ENCODE data around the gene ALPK3.

The ALPK3 gene

DNA sequence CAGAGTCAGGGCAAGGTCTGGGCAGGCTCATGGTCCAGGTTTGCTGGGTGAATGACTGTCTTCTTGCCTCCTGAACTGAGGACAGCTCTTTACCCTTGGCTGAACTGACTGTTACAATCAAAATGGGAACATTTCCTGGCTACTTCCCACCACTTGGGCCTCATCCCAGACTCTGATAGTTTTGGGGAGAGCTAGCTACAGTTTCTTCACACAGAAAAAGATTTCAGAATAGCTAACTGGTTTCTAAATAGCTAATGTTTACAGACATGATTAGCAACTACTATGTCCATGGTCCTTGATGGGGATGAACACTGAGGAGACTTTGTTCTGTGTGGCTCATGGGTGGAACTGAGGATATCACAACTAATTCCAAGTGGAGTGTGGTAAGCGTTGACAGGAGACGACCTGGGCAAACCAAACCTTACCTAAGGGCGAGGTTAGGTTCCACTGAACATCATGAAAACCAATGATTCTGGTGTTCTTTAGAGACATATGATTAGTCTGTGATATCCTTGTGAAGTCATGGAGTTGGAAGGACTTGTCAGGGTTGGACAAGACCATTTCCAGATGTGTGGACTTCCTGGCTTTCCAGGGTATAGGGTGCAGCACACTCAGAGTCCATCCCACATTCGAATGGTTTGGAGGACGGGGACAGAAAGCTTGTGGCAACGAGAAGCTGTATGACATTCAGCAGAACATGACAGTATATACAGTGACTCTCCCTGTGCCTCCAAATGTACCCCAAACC is 7.3 kb downstream of the ALPK3 start:
- DNase-seq (ENCODE audit: low read depth) = no peak

DNA sequence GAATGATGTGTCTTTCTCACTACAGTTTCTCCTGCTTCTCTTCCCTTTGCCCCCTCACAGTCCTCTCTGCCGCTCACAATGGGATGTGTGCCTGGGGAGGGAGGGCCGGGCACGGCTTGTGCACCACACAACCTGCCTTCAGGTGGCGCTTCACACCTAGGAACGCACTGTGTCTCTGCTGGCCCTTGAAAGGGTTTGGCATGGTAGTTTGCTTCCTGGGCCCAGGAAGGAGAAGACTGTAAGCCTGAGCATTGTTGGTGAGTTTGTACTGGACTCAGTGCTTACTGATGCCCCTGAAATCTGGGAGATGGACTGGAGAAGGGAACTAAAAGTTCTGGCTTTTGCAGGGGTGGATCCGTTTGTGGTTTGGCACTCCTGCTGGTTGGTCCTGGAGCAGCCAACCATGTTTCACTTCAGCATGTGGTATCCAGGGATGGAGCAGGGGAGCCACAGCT is 9.2 kb downstream of the ALPK3 start:
- no peak for DNase-seq (ENCODE audit: low read depth)

DNA sequence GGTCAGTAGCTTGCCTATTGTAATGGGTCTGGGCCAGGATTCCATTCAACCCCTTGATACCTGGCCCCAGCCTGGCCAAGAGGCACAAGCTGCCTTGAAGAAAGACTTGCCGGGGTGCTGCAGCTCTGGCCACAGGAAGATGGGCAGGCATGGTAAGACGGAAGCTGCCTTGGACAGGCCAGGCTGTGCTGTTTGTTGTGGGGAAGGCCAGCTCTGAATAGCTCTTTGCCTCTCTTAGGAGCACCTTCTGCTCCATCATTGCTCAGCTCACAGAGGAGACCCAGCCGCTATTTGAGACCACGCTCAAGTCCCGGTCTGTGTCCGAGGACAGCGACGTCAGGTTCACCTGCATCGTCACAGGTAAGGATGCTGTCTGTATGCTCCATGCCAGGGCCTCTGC is 10.1 kb downstream of the ALPK3 start:
- no peak for DNase-seq (ENCODE audit: low read depth)

GRCh38 chr15:84828086-84828908 is 11.1 kb downstream of the ALPK3 start:
- no peak for DNase-seq (ENCODE audit: low read depth)

DNA sequence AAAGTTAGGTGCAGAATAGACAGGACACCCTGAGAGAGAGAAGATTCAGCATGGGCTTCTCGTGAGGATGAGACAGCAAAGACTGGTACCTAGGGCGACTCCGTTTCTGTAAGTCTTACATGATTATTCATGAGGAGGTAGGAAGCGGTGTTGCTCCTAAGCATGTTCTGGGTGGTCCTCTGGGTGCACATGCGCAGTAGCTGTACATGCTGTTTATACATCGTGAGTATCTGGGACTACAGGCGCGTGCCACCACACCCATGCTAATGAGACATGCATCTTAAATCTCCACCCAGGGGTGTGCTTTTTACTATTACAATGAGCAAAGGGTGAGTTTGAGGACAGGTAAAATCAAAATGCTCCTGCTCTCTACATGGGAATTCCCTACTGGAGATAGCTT is 12.3 kb downstream of the ALPK3 start:
- no peak for DNase-seq (ENCODE audit: low read depth)

DNA sequence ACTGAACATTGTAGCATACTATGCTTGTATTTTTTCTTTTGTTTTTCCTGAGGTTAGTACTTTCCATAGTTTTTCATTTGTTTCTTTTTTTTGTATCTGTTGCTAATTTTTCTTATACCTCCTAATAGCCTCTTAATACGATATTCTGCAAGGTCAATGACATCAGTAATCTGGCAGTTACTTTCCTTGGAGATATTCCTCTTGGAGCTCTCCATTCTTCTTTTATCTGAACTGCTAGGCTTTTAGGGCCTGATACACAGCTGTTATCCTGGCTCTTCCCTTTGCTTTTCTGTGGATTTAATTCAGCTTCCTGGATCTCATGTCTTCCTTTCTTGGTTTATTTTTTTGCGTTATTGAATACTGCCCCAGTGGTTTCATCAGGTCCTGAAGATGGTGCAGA is 12.9 kb downstream of the ALPK3 start:
- no peak for DNase-seq (ENCODE audit: low read depth)

DNA sequence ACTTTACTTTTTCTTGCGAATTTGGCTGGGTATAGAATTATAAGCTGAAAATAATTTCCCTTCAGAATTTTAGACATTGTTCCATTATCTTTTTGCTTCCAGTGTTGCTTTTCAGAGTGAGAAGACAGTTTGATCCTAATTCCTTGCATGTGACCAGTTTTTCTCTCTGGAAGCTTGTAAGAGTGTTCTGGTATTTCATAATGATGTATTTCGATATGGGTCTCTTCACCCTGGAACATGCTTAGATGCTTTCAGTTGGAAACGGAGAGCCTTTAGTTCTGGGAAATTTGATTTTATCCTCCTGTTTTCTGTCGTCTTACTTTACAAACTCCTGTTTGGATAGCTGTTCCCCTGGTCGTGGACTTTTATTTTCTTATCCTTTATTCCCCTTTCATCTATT is 13.9 kb downstream of the ALPK3 start:
- DNase-seq (ENCODE audit: low read depth) = no peak

DNA sequence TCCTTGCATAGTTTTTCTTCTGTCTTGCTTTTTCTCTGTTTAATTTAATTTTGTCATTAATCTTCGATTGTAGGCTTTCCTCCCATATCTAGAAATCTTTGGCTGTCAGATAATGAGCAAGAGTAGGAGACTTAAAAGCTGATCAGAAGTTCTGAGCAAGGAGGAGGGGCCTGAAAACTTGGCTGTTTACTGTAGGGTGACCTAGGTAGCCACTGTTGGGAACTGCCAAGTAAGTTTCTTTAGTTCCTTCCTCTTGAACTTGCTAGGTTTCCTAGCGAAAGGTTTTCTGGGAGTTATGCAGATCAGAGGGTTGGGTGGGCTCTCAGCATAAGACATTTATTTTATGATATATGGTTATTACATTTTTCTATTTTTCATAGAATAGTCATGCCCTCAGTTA is 14.5 kb downstream of the ALPK3 start:
- no peak for DNase-seq (ENCODE audit: low read depth)

DNA sequence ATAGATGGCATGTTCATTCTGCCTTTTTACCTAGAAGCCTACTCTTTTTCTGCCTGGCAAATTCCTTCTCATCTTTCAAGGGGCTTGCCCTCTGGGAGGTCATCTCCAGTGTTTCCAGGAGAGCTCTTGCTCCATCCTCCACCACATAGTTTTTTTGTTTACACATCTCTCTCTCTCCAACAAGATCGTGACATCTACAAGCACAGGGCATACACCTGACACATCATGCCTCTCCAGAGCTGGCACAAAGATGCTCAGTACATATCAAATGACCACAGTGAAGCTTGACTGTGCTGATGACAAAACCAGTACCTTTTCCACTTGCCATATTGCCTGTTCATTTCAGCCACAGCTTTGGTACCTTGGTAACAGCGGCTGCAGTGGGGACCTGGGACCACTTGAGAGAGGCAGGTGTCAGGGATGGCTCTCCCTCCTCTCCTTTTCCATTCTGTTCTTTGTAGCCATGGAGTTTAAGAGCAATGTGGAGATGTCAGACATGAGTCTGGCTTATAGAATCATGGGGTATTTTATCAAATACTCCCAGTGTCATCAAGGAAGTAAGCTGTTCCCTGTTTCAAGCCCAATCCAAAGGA is 15.4 kb downstream of the ALPK3 start:
- DNase-seq (ENCODE audit: low read depth) = no peak

- no peak for DNase-seq (ENCODE audit: low read depth)
Measured at GRCh38 chr15:84833447-84834228, 16.5 kb downstream of the ALPK3 start.

GRCh38 chr15:84834229-84834955 is 17.2 kb downstream of the ALPK3 start:
- no peak for DNase-seq (ENCODE audit: low read depth)

- no peak for DNase-seq (ENCODE audit: low read depth)
Measured at GRCh38 chr15:84834969-84835368, 17.8 kb downstream of the ALPK3 start.

DNA sequence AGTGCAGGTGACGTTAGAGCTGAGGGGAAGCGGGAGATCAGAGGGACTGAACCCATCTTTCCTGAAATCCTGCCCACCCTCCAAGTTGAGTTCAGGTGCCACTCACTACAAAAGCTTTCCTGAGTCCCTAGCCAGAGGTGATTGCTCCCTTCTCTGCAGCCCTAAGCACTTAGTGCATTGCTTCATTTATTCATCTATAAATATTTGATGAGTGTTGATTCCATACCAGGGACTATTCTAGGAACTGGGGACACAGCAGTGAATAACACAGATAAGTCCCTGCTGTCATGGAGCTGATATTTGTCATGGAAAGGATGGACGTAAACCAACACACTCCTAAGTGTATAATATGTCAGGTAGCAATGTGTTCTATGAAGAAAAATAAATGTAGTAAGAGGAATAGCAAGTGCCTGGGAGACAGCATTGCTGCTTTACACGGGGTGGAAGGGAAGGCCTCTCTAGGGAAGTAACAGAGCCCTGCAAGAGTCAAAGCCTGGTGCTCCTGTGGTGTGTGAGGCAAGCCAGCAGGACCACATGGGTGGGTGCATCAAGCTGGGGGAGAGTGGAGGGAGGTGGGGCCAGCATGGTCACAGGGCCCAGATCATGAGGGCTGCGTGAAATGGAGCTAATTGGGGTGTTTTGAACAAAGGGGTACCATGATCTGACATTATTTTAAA is 18.6 kb downstream of the ALPK3 start:
- DNase-seq (ENCODE audit: low read depth) = no peak

DNA sequence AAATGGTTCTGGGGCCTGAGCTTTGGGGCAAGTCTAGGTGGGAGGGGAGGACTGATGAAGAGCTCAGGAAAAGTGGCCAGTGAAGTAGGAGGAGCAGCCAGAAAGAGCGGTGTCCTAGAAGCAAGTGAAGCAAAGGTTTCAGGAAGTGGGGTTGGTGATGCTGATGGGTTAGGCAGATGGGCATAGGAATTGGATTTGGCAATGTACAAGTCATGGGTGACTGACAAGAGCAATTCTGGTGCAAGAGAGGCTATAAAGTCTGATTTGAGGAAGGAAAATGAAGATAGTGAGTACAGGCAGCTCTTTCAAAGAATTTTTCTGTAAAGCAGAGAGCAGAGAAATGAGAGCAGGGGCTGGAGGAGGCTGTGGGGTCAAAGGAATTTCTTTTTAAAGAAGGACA is 19.7 kb downstream of the ALPK3 start:
- no peak for DNase-seq (ENCODE audit: low read depth)

DNA sequence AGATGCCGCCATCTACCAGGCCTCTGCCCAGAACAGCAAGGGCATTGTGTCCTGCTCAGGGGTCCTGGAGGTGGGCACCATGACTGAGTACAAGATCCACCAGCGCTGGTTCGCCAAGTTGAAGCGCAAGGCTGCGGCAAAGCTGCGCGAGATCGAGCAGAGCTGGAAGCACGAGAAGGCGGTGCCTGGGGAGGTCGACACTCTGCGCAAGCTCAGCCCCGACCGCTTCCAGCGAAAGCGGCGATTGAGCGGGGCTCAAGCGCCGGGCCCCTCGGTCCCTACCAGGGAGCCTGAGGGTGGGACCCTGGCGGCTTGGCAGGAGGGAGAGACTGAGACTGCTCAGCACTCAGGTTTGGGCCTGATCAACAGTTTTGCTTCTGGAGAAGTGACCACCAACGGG is 22.6 kb downstream of the ALPK3 start:
- DNase-seq (ENCODE audit: low read depth) = no peak

DNA sequence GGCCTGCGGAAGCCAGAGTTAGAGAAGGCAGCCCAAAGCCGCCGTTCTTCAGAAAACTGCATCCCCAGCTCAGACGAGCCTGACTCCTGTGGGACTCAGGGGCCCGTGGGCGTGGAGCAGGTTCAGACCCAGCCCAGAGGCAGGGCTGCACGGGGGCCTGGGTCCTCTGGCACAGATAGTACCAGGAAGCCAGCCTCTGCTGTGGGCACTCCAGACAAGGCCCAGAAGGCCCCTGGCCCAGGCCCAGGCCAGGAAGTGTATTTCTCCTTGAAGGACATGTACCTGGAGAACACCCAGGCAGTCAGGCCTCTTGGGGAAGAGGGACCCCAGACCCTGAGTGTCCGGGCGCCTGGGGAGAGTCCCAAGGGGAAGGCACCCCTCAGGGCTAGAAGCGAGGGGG is 23.1 kb downstream of the ALPK3 start:
- no peak for DNase-seq (ENCODE audit: low read depth)

- DNase-seq (ENCODE audit: low read depth) = no peak
Measured at GRCh38 chr15:84840741-84841429, 23.7 kb downstream of the ALPK3 start.

DNA sequence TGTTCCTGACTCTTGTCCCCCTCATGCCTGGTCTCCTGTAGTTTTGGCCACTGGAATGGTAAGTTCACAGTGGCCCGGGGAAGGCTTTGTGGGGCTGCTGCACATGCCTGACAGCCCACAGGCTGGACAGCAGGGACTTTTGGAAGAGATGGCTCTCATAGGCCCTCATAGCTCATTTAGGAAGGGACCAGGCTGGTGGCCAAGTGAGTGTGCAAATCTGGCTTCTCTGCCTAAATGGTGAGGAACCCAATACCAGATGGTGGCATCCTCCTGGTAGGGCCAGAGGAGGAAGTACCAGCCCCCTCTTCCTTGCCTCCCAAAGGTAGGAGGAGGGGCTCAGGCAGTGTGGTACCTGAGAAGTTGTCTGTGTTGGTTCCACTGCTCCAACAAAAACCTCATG is 25.6 kb downstream of the ALPK3 start:
- no peak for DNase-seq (ENCODE audit: low read depth)

GRCh38 chr15:84844964-84845363 is 27.8 kb downstream of the ALPK3 start:
- no peak for DNase-seq (ENCODE audit: low read depth)

GRCh38 chr15:84845631-84846030 is 28.5 kb downstream of the ALPK3 start:
- peak; percentile 33 for DNase-seq (ENCODE audit: low read depth)
